HG02973 (cell line): ENCODE results near the gene PARP8.
"Not testable (repeated sequence)": the region's sequence is repeated elsewhere in the genome, so short reads cannot be mapped to it uniquely, and the experiment has no call there.

Experiments
- ATAC-seq: cut with Tn5 transposase; IDR thresholded peaks from one replicate; pipeline ENCODE4 v1.9.1; 2021; ENCODE audit warnings: moderate library complexity; ENCODE audit not compliant: unreplicated experiment

The PARP8 gene

DNA sequence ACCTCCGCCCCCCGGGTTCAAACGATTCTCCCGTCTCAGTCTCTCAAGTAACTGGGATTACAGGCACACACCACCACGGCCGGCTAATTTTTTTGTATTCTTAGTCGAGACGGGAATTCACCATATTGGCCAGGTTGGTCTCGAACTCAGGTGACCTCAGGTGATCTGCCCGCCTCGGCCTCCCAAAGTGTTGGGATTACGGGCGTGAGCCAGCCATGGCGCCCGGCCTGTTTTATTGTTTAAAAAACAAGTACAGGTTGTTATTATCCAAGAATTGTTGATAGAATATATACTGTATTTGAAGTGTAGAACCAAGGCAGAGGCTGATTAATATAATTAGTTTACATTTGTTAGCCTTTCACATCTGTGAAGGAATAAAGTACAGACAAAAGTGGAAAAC, 8.9 kb downstream of the PARP8 start:
- ATAC-seq: no peak

GRCh38 chr5:50679554-50679953, 13.1 kb downstream of the PARP8 start:
- ATAC-seq: not testable (repeated sequence)

- ATAC-seq: no peak
These were observed 18.3 kb downstream of the PARP8 start for GRCh38 chr5:50684721-50685120.

- no peak for ATAC-seq
These were observed 21.1 kb downstream of the PARP8 start for GRCh38 chr5:50687548-50687947.

DNA sequence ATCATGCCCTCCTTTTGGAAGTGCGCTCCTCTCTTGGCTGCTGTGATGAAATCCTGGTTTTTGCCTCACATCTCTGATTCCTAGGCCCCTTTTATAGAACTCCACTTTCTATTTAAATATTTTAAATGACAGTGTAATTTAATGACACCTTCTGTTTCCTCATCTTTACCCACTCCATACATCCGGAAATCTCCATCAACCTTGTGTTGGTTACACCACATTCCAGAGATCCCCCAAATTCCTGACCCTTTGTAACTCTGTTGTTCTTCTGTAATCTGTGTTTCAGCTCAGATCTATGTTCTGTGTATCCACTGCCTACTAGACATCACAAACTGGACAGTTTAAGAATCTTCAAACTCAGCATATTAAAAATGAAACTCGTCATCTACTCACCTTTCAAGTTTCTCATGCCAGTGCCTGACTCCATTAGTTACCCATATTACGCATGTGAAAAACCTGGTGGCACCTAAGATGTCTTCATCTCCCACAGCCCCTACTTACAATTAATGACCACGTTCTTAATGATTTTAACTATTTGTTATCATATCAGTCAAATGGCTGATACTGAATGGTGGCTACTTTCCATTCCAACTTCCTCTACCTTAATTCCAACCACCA, 25.1 kb downstream of the PARP8 start:
- no peak for ATAC-seq

DNA sequence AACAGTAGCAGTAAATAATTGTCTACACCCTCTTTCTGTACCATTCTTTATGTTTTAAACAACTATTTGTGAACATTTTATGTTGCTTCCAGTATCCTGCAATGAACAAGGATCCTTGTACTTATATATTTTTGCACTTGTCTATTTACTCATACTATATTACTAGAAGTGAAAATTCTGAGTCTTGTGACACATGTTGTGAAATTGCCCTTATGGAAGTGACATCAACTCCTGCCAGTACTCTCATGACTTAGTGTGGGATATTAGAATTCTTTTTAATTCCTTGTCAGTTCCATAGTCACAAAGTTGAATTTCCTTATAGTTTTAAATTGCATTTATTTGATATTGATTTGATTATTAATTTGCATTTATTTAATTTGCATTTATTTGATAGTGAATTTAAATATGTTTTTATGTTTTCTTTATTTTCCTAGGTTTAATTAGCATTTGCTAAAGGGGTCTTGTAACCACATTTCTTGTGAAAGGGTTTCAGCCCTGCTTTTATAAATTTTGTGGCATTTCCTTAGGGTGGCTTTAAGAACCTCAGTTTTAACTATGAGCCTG, 27.7 kb downstream of the PARP8 start:
- ATAC-seq: no peak

GRCh38 chr5:50694626-50695025, 28.2 kb downstream of the PARP8 start:
- not testable (repeated sequence) for ATAC-seq

GRCh38 chr5:50697739-50698138, 31.3 kb downstream of the PARP8 start:
- no peak for ATAC-seq

- ATAC-seq: no peak
These were observed 33.3 kb downstream of the PARP8 start for GRCh38 chr5:50699737-50700136.

- ATAC-seq: no peak
These were observed 34.3 kb downstream of the PARP8 start for GRCh38 chr5:50700706-50701105.

GRCh38 chr5:50702615-50703366, 36.4 kb downstream of the PARP8 start:
- no peak for ATAC-seq

DNA sequence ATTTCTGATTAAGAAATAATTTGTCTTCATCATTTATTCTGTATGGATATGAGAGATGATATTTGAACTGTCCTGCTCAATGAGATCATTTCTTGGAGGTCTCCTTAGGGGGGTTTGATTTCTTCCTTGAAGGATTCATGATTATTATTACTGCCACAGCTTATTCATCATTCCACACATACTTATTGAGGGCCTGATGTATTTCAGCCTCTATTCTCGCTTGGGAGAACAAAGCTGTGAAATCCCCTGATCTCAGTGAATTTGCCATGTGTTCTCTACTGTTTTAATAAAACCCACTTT, 36.9 kb downstream of the PARP8 start:
- no peak for ATAC-seq

- no peak for ATAC-seq
These were observed 38.3 kb downstream of the PARP8 start for GRCh38 chr5:50704730-50705129.

DNA sequence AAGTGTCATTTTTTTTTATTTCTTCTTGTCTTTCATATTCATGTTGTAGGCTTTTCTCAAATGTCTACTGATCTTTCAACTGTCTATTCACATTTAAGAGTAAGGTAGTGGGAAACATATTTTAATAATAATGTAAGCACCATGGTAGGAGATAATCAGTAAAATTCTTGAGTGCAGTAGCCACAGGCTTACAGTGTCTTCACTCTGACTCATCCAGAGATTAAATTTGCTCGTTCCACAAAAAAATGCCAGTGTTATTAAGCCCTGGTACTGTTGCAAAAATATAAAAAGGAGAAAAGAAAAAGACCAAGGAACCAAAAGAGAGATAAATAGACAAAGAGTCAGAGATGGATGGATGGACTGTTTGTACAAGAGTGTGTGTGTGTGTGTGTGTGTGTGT, 43.0 kb downstream of the PARP8 start:
- no peak for ATAC-seq

DNA sequence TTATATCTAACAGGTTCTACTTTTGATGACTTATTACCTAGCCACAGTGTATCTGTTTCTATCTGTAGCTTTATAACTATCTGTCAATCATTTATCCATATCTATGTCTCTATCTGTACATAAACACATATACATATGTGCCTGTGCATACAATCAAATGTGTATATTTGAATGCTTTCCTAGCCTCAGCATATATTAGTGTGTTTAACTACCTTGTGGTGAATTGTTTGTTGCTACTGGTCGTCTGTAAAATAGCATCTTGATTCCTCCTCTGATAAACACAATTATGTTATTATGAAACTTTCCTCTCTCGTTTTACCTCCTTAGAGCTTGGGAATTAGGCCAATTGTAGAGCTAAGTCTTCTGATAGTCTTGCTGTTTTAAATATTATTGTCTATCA, 44.4 kb downstream of the PARP8 start:
- ATAC-seq: peak; percentile 12

DNA sequence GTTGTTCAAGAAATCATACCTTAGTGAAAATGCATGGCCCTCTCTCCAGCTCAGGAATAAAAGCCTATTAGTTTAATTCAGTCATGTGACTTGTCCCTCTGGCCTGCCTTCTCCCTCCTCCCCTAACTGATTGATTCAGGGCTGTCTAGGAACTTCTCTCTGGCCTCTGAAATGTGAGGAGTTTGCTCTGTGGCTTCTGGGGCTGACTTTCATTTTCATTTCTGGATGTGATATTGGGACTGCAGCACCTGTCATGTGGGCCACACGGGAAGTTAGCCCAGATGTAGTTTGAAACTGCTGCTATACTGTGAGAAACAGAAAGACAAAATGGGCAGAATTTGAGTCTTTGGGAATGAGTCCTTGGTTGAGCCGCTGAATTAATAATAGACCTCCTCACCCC, 44.8 kb downstream of the PARP8 start:
- peak; percentile 96 for ATAC-seq

GRCh38 chr5:50712479-50712878, 46.0 kb downstream of the PARP8 start:
- ATAC-seq: no peak

GRCh38 chr5:50715001-50715400, 48.6 kb downstream of the PARP8 start:
- ATAC-seq: no peak

GRCh38 chr5:50716134-50716533, 49.7 kb downstream of the PARP8 start:
- ATAC-seq: no peak

DNA sequence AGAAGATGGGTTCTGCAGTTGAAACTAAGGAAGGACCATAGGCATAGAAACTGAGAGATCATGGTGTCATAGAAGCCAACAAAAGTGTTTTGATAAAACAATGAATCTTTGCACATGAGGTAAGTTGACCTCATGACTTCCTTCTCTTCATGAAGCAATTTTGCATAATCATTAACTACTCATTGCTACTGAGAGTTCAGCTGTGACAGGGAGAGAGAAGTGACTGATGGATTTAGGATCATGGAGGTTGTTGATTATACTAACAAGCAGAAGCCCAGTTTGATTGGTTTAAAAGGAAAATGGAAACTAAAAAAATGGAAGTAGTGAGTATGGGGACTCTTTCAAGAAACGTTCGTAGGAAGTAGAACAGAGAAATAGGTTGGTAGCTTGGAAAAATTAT, 51.2 kb downstream of the PARP8 start:
- ATAC-seq: peak; percentile 82

- no peak for ATAC-seq
These were observed 53.7 kb downstream of the PARP8 start for GRCh38 chr5:50720061-50720710.

- no peak for ATAC-seq
These were observed 55.8 kb downstream of the PARP8 start for GRCh38 chr5:50722223-50722622.
